CD8-positive, alpha-beta memory T cell (primary cell): ENCODE results near the gene TNF. TPM values are rescaled to one million over a fixed set of nuclear protein-coding genes. Genes with fewer than 3 reads are reported as not detected.
A peak's percentile ranks its signal among the peaks of the same experiment; 100 is the strongest.

Experiments used
- CTCF ChIA-PET: fragments of 350-600 bp; sonication (Branson Sonifier 250); formaldehyde crosslinking; loops from one replicate; lab custom pipeline; 2021; ENCODE audit warnings: antibody characterized with exemption; lab: Charles Lee
- POLR2A ChIA-PET: fragments of 350-600 bp; sonication (Branson Sonifier 250); formaldehyde crosslinking; loops from one replicate; lab custom pipeline; 2021; ENCODE audit warnings: antibody characterized with exemption; lab: Charles Lee
- DNase-seq, 5 donors: peaks; one replicate each; pipeline versions ENCODE4 v3.0.0 to v3.0.0-alpha.2; 2020 to 2022; ENCODE audit warnings: mixed read lengths in 1 of 5
- H3K27ac ChIP-seq: one replicate; pipeline ENCODE4 v1.7.0; 2013; ENCODE audit warnings: low read depth, mild to moderate bottlenecking, low read length, moderate library complexity
- H3K27me3 ChIP-seq: 2 replicates; pipeline ENCODE4 v1.7.0; 2013; ENCODE audit warnings: low read length, mild to moderate bottlenecking; ENCODE audit not compliant: insufficient read depth, poor library complexity, severe bottlenecking
- H3K36me3 ChIP-seq: 2 replicates; pipeline ENCODE4 v1.7.0; 2013; ENCODE audit warnings: mild to moderate bottlenecking, low read length, moderate library complexity; ENCODE audit not compliant: insufficient read depth
- H3K4me1 ChIP-seq: 2 replicates; pipeline ENCODE4 v1.7.0; 2013; ENCODE audit warnings: mild to moderate bottlenecking, low read length, moderate library complexity; ENCODE audit not compliant: insufficient read depth
- H3K4me3 ChIP-seq: 2 replicates; pipeline ENCODE4 v1.7.0; 2013; ENCODE audit warnings: mild to moderate bottlenecking, low read length
- H3K9me3 ChIP-seq: 2 replicates; pipeline ENCODE4 v1.7.0; 2013; ENCODE audit warnings: mild to moderate bottlenecking, low read length
- H3K27ac Mint-ChIP-seq, 8 donors: one replicate each; pipeline ENCODE4 v1.8.0; 2020 to 2021; ENCODE audit warnings: mixed read lengths in 8 of 8, mild to moderate bottlenecking in 6 of 8, inconsistent platforms in 3 of 8, moderate library complexity in 3 of 8
- H3K27me3 Mint-ChIP-seq, 2 donors: one replicate each; pipeline ENCODE4 v1.8.0; 2020 to 2021; ENCODE audit warnings: mixed read lengths in 2 of 2, mild to moderate bottlenecking in 1 of 2, moderate library complexity in 1 of 2
- H3K36me3 Mint-ChIP-seq, 3 donors: one replicate each; pipeline ENCODE4 v1.8.0; 2020 to 2021; ENCODE audit warnings: mixed read lengths in 3 of 3, inconsistent platforms in 1 of 3, mild to moderate bottlenecking in 1 of 3
- H3K4me1 Mint-ChIP-seq, 3 donors: one replicate each; pipeline ENCODE4 v1.8.0; 2020 to 2021; ENCODE audit warnings: mixed read lengths in 3 of 3, inconsistent platforms in 1 of 3, mild to moderate bottlenecking in 1 of 3
- H3K4me3 Mint-ChIP-seq, 7 donors: one replicate each; pipeline ENCODE4 v1.8.0; 2020 to 2021; ENCODE audit warnings: mixed read lengths in 7 of 7, mild to moderate bottlenecking in 6 of 7, moderate library complexity in 4 of 7, inconsistent platforms in 2 of 7
- H3K9me3 Mint-ChIP-seq, 5 donors: one replicate each; pipeline ENCODE4 v1.8.0; 2020 to 2022; ENCODE audit warnings: mixed read lengths in 5 of 5, mild to moderate bottlenecking in 3 of 5, moderate library complexity in 2 of 5, inconsistent platforms in 1 of 5
- polyA plus RNA-seq: library from polyadenylated mRNA; unstranded; fragments of 300-500 nt; fragmentation: Illumina TruSeq; gene quantifications from one replicate; pipeline ENCODE4 v1.2.3, GENCODE V29; 2021
- total RNA-seq, 2 experiments: library from RNA; stranded (reverse); gene quantifications; one replicate each; pipeline ENCODE4 v1.2.3, GENCODE V29; 2021

The TNF gene
- total and polyA plus RNA-seq, 3 experiments from 2014 or later: 7.9 to 215 (median 207) TPM

GRCh38 chr6:31560697-31561058 lies 14.7 kb upstream of the TNF start:
- Histone ChIP-seq H3K27ac (no peak overlapping the region), H3K9me3 (no peaks in the 10 kb centered on the region), H3K4me1 (peaks cover 70% of the 10 kb centered on the region), H3K4me3 (no peak overlapping the region), H3K36me3 (peaks cover 7% of the 10 kb centered on the region), H3K27me3 (no peaks in the 10 kb centered on the region)
- CTCF ChIA-PET: interaction anchor here (0.9 to 32.2 kb wide), 4 partner anchors 11 to 36 kb away, joined by 3 to 576 read pairs (median 60); partner anchors contain the start of genes LST1, LTB, NCR3 and NFKBIL1
- Mint-ChIP-seq H3K27me3 (no peaks in the 10 kb centered on the region), H3K36me3 (peaks cover 3 to 41% (median 25%) of the 10 kb centered on the region in 3 donors), H3K4me3 (peak overlapping the region; percentile 76 to 91 (median 85)), H3K27ac (peak overlapping the region; percentile 89 to 97 (median 94)), H3K9me3 (no peaks in the 10 kb centered on the region), H3K4me1 (peaks cover 66 to 84% (median 80%) of the 10 kb centered on the region in 3 donors)
- POLR2A ChIA-PET: interaction anchor here (1.0 to 2.7 kb wide), 4 partner anchors 19 to 91 kb away, joined by 3 to 42 read pairs (median 8); partner anchors contain the start of genes LTB and NCR3
- DNase-seq: no peak

GRCh38 chr6:31567531-31568370 lies 7.6 kb upstream of the TNF start:
- Histone ChIP-seq H3K4me3 (no peak overlapping the region), H3K27me3 (no peaks in the 10 kb centered on the region), H3K27ac (peak overlapping the region; percentile 52), H3K36me3 (no peaks in the 10 kb centered on the region), H3K9me3 (no peaks in the 10 kb centered on the region), H3K4me1 (peaks cover 62% of the 10 kb centered on the region)
- CTCF ChIA-PET: interaction anchor here (0.7 to 32.2 kb wide), 3 partner anchors 14 to 30 kb away, joined by 3 to 576 read pairs (median 61); partner anchors contain the start of genes DDX39B, LST1, LTB and TNF
- peaks cover 0 to 2% (median 0%) of the 10 kb centered on the region in 5 donors for H3K9me3 Mint-ChIP-seq
- H3K4me1 Mint-ChIP-seq: peaks cover 62 to 85% (median 81%) of the 10 kb centered on the region in 3 donors
- POLR2A ChIA-PET: interaction anchor here (1.1 to 3.9 kb wide), 5 partner anchors 8 to 26 kb away, joined by 3 to 13 read pairs (median 6); no protein-coding TSS in a partner anchor
- peaks cover 4 to 32% (median 13%) of the 10 kb centered on the region in 3 donors for H3K36me3 Mint-ChIP-seq
- peak overlapping the region; percentile 41 to 81 (median 70) for H3K4me3 Mint-ChIP-seq
- H3K27me3 Mint-ChIP-seq: peaks cover 0 to 2% of the 10 kb centered on the region in 2 donors
- peak in 1 of 5 donors; percentile 60 for DNase-seq
- peak overlapping the region; percentile 92 to 100 (median 96) for H3K27ac Mint-ChIP-seq

GRCh38 chr6:31568537-31568961 lies 6.8 kb upstream of the TNF start:
- POLR2A ChIA-PET: interaction anchor here (1.3 to 3.9 kb wide), 4 partner anchors 9 to 14 kb away, joined by 3 to 13 read pairs (median 6); no protein-coding TSS in a partner anchor
- peak overlapping the region; percentile 1 for H3K4me3 ChIP-seq
- peak; percentile 51 to 84 (median 75) for DNase-seq
- CTCF ChIA-PET: interaction anchor here (1.1 to 32.2 kb wide), 4 partner anchors 10 to 29 kb away, joined by 3 to 576 read pairs (median 32); partner anchors contain the start of genes LST1, LTB and TNF
- H3K4me1 ChIP-seq: peaks cover 65% of the 10 kb centered on the region
- H3K27me3 ChIP-seq: no peaks in the 10 kb centered on the region
- no peaks in the 10 kb centered on the region for H3K9me3 ChIP-seq
- Mint-ChIP-seq H3K9me3 (peaks cover 0 to 2% (median 0%) of the 10 kb centered on the region in 5 donors), H3K27ac (peak overlapping the region; percentile 92 to 100 (median 96)), H3K4me3 (peak overlapping the region; percentile 41 to 81 (median 70)), H3K36me3 (peaks cover 4 to 27% (median 11%) of the 10 kb centered on the region in 3 donors), H3K27me3 (peaks cover 0 to 2% of the 10 kb centered on the region in 2 donors), H3K4me1 (peaks cover 68 to 87% (median 82%) of the 10 kb centered on the region in 3 donors)
- H3K36me3 ChIP-seq: no peaks in the 10 kb centered on the region
- H3K27ac ChIP-seq: peak overlapping the region; percentile 52

GRCh38 chr6:31569861-31570536 lies 5.4 kb upstream of the TNF start:
- no peaks in the 10 kb centered on the region for H3K36me3 ChIP-seq
- H3K36me3 Mint-ChIP-seq: peaks cover 4 to 18% (median 7%) of the 10 kb centered on the region in 3 donors
- peak overlapping the region; percentile 82 to 100 (median 97) for H3K27ac Mint-ChIP-seq
- peak overlapping the region in 5 of 7 donors; percentile 32 to 50 (median 44) for H3K4me3 Mint-ChIP-seq
- H3K9me3 ChIP-seq: no peaks in the 10 kb centered on the region
- POLR2A ChIA-PET: interaction anchor here (1.0 to 3.9 kb wide), 5 partner anchors 10 to 29 kb away, joined by 3 to 13 read pairs (median 4); partner anchors contain the start of gene LTB
- no peak overlapping the region for H3K27ac ChIP-seq
- H3K9me3 Mint-ChIP-seq: peaks cover 0 to 2% (median 0%) of the 10 kb centered on the region in 5 donors
- H3K27me3 ChIP-seq: no peaks in the 10 kb centered on the region
- H3K4me1 Mint-ChIP-seq: peaks cover 75 to 92% (median 87%) of the 10 kb centered on the region in 3 donors
- CTCF ChIA-PET: interaction anchor here (1.0 to 32.2 kb wide), 4 partner anchors 11 to 27 kb away, joined by 4 to 576 read pairs (median 36); partner anchors contain the start of genes LST1, LTB and TNF
- peaks cover 0 to 3% of the 10 kb centered on the region in 2 donors for H3K27me3 Mint-ChIP-seq
- no peak for DNase-seq
- peaks cover 80% of the 10 kb centered on the region for H3K4me1 ChIP-seq
- no peak overlapping the region for H3K4me3 ChIP-seq

GRCh38 chr6:31572041-31572911 lies 3.1 kb upstream of the TNF start, which contains the start of gene LTA:
LTA (plus strand) TSS chr6:31572289; CDS start chr6:31572743, 454 bp downstream.
- Mint-ChIP-seq H3K36me3 (peaks cover 0 to 29% (median 12%) of the 10 kb centered on the region in 3 donors), H3K4me1 (peaks cover 92 to 100% (median 99%) of the 10 kb centered on the region in 3 donors), H3K27me3 (peaks cover 0 to 3% of the 10 kb centered on the region in 2 donors), H3K4me3 (peak within 1 kb of the TSS; percentile 98 to 100 (median 100)), H3K9me3 (peaks cover 0 to 2% (median 0%) of the 10 kb centered on the region in 5 donors), H3K27ac (peak within 1 kb of the TSS; percentile 97 to 100 (median 100))
- Histone ChIP-seq H3K27ac (peak within 1 kb of the TSS; percentile 82), H3K9me3 (no peaks in the 10 kb centered on the region), H3K36me3 (peaks cover 2% of the 10 kb centered on the region), H3K27me3 (no peaks in the 10 kb centered on the region), H3K4me3 (peak within 1 kb of the TSS; percentile 79), H3K4me1 (peaks cover 92% of the 10 kb centered on the region)
- CTCF ChIA-PET: interaction anchor here (1.5 to 32.2 kb wide), 5 partner anchors 10 to 77 kb away, joined by 3 to 692 read pairs (median 576); partner anchors contain the start of genes ATP6V1G2, DDX39B, LST1 and LTA
- peak; percentile 64 to 84 (median 77) for DNase-seq
- POLR2A ChIA-PET: interaction anchor here (0.7 to 1.5 kb wide), 6 partner anchors 11 to 78 kb away, joined by 3 to 8 read pairs (median 4); partner anchors contain the start of genes NCR3 and NFKBIL1

GRCh38 chr6:31573239-31574105 lies 1.9 kb upstream of the TNF start:
- no peak for DNase-seq
- Mint-ChIP-seq H3K9me3 (peaks cover 0 to 2% (median 0%) of the 10 kb centered on the region in 5 donors), H3K36me3 (peaks cover 4 to 34% (median 10%) of the 10 kb centered on the region in 3 donors), H3K4me3 (peak overlapping the region; percentile 98 to 100 (median 100)), H3K27ac (peak overlapping the region; percentile 97 to 100 (median 100)), H3K27me3 (peaks cover 0 to 1% of the 10 kb centered on the region in 2 donors), H3K4me1 (peaks cover 88 to 98% (median 98%) of the 10 kb centered on the region in 3 donors)
- Histone ChIP-seq H3K4me3 (no peak overlapping the region), H3K27me3 (no peaks in the 10 kb centered on the region), H3K36me3 (peaks cover 5% of the 10 kb centered on the region), H3K9me3 (no peaks in the 10 kb centered on the region), H3K27ac (peak overlapping the region; percentile 32), H3K4me1 (peaks cover 90% of the 10 kb centered on the region)
- ChIA-PET CTCF (interaction anchor here (1.5 to 19.7 kb wide), 3 partner anchors 17 to 79 kb away, joined by 5 to 692 read pairs (median 576); partner anchors contain the start of genes ATP6V1G2, DDX39B, LST1 and LTA), POLR2A (interaction anchor here (0.7 to 2.2 kb wide), 6 partner anchors 14 to 45 kb away, joined by 3 to 8 read pairs (median 4); partner anchors contain the start of genes NCR3 and NFKBIL1)
